Activated naive CD8-positive, alpha-beta T cell treated with anti-CD3 and anti-CD28 coated beads, Interleukin-2, amount 50 U/mL, for 24 hours (primary cell): ENCODE measurements around the gene LEAP2.

Source experiments
- ATAC-seq: fragments of 150-1000 bp; cut with Tn5 transposase; one replicate; pipeline ENCODE4 v1.10.0; 2021
- DNase-seq: peaks from one replicate; pipeline ENCODE4 v3.0.0; 2021
- H3K27ac Mint-ChIP-seq: one replicate; pipeline ENCODE4 v1.8.0; 2021; ENCODE audit warnings: mild to moderate bottlenecking, mixed read lengths
- H3K27me3 Mint-ChIP-seq: one replicate; pipeline ENCODE4 v1.8.0; 2021; ENCODE audit warnings: mixed read lengths
- H3K36me3 Mint-ChIP-seq: one replicate; pipeline ENCODE4 v1.8.0; 2021; ENCODE audit warnings: low read depth, mixed read lengths
- H3K4me1 Mint-ChIP-seq: one replicate; pipeline ENCODE4 v1.8.0; 2021; ENCODE audit warnings: mixed read lengths
- H3K4me3 Mint-ChIP-seq: one replicate; pipeline ENCODE4 v1.8.0; 2021; ENCODE audit warnings: mild to moderate bottlenecking, moderate library complexity, mixed read lengths
- H3K9me3 Mint-ChIP-seq: one replicate; pipeline ENCODE4 v1.8.0; 2021; ENCODE audit warnings: mixed read lengths

The LEAP2 gene

DNA sequence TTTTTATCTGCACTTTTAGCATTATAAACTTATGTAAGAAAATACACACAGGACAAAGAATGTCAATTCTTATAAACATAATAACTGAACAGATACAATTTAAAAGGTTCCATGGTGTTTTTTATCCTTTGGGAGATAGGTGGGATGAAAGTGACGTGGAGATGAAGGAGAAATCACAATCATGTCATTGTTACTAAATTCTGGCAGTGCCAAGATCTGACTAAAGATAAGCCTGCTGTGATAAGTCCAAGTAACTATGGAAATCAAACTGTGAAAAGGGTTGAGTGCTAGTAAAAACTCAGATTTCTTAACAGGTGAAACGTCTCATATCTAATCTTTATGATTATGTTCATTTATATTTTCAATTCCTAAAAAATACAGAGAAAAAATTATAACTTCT lies 11.1 kb downstream of the LEAP2 start:
- no peaks in the 10 kb centered on the region for H3K27me3 Mint-ChIP-seq
- no peak overlapping the region for H3K27ac Mint-ChIP-seq
- peaks cover 2% of the 10 kb centered on the region for H3K4me1 Mint-ChIP-seq
- no peak overlapping the region for H3K4me3 Mint-ChIP-seq
- ATAC-seq (no peak), DNase-seq (no peak)
- peaks cover 27% of the 10 kb centered on the region for H3K36me3 Mint-ChIP-seq
- no peaks in the 10 kb centered on the region for H3K9me3 Mint-ChIP-seq

DNA sequence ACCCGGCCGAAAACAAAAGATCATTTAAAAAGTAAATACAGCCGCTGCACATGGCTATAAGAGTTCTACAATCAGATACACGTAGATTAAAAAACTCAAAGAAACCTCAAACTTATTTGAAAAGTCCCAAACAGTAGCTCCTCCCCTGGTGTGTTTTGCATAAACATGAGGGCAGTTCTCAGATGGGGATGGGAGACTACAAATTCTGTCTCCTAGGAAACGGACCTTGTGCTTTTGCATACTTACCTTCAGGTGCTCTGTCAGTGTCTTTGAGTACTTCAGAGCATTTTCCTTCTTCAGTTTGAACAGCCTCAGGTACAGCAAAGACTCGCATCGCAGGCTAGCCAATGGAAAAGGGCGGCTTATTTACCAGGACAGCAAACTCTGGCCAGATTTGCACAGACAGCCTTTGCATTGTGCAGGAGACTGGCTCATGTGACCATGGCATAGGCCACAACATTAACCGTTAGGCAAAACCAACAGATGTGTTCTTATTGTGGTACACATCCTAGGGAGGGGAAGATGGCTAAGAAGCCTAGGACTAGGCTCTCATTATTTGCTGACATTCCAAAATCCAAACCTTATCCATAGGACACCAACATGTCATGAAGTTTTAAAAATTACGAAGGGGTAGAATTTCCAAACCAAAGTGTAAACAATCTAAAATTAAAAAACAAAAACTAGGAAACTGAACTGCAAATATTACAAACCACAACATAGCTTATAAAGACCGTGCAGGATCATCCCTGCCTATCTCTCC lies 12.8 kb downstream of the LEAP2 start:
- H3K27me3 Mint-ChIP-seq, result no peaks in the 10 kb centered on the region
- no peak for DNase-seq
- H3K4me1 Mint-ChIP-seq, result peaks cover 2% of the 10 kb centered on the region
- no peak overlapping the region for H3K27ac Mint-ChIP-seq
- peaks cover 25% of the 10 kb centered on the region for H3K36me3 Mint-ChIP-seq
- H3K9me3 Mint-ChIP-seq, result no peaks in the 10 kb centered on the region
- no peak for ATAC-seq
- no peak overlapping the region for H3K4me3 Mint-ChIP-seq

DNA sequence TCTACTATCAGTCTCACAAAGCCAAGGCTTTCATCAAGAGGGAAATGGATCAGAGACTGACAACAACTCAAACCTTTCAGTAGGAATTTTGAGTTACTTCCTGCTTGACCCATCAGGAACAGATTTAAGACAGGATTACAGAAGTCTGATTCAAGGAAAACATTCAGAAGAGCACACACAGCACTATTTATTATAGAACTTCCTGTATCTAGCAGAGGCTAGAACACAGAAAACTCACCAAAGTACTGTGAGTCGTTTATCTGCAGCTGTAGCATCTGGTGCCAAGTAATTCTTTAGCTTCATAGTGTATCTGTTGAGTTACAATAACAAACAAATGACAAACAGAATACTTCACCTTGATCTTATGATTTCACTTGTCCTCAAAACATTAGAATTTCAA lies 13.8 kb downstream of the LEAP2 start:
- no peak overlapping the region for H3K4me3 Mint-ChIP-seq
- H3K9me3 Mint-ChIP-seq, result no peaks in the 10 kb centered on the region
- ATAC-seq (no peak), DNase-seq (no peak)
- H3K4me1 Mint-ChIP-seq, result peaks cover 2% of the 10 kb centered on the region
- peaks cover 31% of the 10 kb centered on the region for H3K36me3 Mint-ChIP-seq
- H3K27me3 Mint-ChIP-seq, result no peaks in the 10 kb centered on the region
- H3K27ac Mint-ChIP-seq, result no peak overlapping the region

DNA sequence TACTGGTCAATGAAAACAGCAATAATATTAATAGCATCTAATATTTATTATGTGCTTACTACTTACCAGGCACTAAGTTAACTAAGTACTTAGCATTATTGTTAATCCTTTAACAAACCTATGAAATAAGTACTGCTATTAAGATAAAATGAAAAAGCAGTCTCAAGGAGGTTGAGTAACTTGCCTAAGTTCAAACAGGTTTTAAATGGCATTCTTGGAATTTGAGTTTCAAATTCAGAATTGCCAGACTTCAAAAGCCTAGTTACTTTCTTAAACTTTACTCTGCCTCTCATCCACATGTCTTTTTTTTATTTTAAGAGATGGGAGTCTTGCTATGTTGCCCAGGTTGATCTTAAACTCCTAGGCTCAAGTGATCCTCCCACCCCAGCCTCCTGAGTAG lies 16.0 kb downstream of the LEAP2 start:
- ATAC-seq, result no peak
- H3K27ac Mint-ChIP-seq, result no peak overlapping the region
- no peaks in the 10 kb centered on the region for H3K9me3 Mint-ChIP-seq

DNA sequence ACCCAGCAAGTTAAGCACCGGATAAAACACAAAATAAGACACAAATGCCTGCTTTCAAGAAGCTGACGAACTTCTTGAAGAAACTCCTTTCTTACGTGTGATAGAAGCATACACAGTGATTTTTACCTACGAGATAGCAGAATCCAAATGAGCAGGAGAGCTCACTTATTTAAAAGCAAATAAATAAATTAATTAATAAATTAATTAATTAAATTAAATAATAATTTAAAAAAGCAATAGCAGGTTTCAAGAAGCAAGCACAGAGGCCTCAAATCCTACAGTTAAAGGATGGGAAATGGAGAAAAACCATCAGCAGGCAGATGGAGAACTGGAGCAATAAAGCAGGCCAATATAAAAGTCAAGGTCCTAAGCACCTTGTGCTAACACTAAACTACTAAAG lies 17.3 kb downstream of the LEAP2 start:
- peaks cover 38% of the 10 kb centered on the region for H3K36me3 Mint-ChIP-seq
- no peaks in the 10 kb centered on the region for H3K9me3 Mint-ChIP-seq
- H3K27ac Mint-ChIP-seq, result no peak overlapping the region
- no peaks in the 10 kb centered on the region for H3K4me1 Mint-ChIP-seq
- no peaks in the 10 kb centered on the region for H3K27me3 Mint-ChIP-seq
- no peak overlapping the region for H3K4me3 Mint-ChIP-seq
- ATAC-seq (no peak), DNase-seq (no peak)

More for the DNA sequence above, 16.0 kb downstream of the LEAP2 start:
- Mint-ChIP-seq H3K4me1 (peaks cover 2% of the 10 kb centered on the region), H3K4me3 (no peak overlapping the region), H3K27me3 (no peaks in the 10 kb centered on the region), H3K36me3 (peaks cover 34% of the 10 kb centered on the region)
- no peak for DNase-seq

DNA sequence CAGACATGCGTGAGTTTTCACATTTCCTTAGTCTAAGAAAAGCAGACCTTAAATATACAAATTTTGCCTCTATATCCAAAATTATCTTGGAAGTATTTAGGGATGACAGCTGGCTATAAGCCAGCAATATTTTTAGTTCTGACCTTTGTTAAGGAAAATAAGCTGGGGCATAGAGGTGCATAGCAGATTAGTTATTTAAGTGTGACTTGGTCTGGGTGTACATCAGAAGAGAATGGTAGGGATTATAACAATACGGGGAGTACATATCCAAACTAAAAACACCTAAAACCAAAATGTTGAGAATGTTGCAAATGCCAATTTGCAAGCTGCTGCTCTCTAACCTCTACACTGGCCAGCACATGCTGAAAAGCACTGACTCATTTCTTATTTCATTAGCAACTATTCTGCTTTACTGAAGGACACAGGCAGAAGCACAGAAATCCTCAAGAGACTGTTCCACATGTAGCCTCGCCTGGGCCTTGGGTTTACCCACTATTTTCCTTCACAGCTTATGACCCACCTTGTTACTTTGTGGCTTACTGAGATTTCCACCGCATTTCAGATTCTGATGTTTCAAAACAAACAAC lies 22.3 kb downstream of the LEAP2 start:
- ATAC-seq (no peak), DNase-seq (no peak)
- H3K9me3 Mint-ChIP-seq, result no peaks in the 10 kb centered on the region
- H3K27ac Mint-ChIP-seq, result no peak overlapping the region
- no peak overlapping the region for H3K4me3 Mint-ChIP-seq
- no peaks in the 10 kb centered on the region for H3K27me3 Mint-ChIP-seq
- H3K4me1 Mint-ChIP-seq, result no peaks in the 10 kb centered on the region
- peaks cover 37% of the 10 kb centered on the region for H3K36me3 Mint-ChIP-seq

DNA sequence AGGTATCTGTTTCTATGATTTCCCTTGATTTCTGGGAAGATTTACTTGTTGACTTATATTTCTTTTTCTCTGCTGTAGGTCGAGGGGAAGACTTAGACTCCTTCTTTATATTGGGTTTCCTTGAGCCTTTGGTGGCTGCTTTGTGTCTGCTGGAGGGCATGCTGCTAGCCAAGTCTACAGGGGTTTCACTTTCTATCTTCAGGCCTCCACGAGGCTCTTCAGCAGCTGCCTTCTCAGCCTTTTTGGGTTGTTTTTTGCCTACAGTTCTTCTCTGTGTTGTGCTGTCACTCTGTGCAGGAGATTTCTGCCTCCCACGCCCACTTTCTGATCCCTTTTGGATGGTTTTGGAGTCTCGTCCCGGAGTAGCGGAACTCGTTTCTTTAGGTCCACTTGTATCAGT lies 23.2 kb downstream of the LEAP2 start:
- Mint-ChIP-seq H3K36me3 (peaks cover 37% of the 10 kb centered on the region), H3K27ac (peak overlapping the region; percentile 21)

DNA sequence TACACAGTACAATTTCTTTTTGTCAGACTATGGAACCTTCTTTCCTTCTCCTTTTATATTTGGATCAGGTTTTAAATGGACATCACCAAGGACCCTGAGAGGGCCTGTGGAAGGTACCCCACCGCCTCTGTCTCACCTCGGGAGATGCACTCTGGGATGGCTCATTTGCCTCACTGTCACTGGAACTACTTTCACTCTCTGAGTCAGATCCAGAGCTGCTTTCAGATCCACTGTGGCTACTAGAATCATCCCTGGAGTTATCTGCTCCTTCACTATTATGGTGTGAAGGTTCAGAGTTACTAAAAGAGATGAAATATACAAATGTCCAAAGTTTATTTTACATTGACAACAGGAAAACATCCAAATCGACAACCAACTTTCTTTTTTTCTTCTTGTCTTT lies 24.6 kb downstream of the LEAP2 start:
- Mint-ChIP-seq H3K4me1 (no peaks in the 10 kb centered on the region), H3K9me3 (no peaks in the 10 kb centered on the region), H3K36me3 (peaks cover 27% of the 10 kb centered on the region), H3K27me3 (no peaks in the 10 kb centered on the region), H3K4me3 (no peak overlapping the region), H3K27ac (no peak overlapping the region)
- ATAC-seq (no peak), DNase-seq (no peak)

More for the DNA sequence above, 23.2 kb downstream of the LEAP2 start:
- no peaks in the 10 kb centered on the region for H3K27me3 Mint-ChIP-seq
- ATAC-seq, result no peak
- no peaks in the 10 kb centered on the region for H3K4me1 Mint-ChIP-seq
- H3K9me3 Mint-ChIP-seq, result no peaks in the 10 kb centered on the region
- no peak for DNase-seq
- H3K4me3 Mint-ChIP-seq, result no peak overlapping the region

DNA sequence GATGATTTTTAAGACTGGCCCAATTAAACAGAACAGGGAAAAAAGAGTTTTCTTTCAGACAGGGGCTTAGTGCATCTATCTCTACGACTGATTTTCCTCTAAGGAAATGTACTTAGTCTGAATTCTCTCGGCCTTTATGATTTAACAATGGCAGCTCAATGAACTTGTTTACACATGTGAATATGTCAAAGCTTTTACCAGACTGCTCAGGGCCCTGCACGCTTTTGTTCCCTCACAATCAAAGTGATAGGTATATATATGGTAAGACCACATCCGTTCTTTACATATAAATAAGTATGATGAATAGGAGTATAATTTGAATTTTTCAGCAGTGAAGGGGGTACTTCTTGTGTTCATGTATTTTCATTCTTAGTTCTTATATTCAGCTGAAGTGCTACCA lies 27.6 kb downstream of the LEAP2 start:
- Mint-ChIP-seq H3K36me3 (peaks cover 21% of the 10 kb centered on the region), H3K4me1 (no peaks in the 10 kb centered on the region), H3K27me3 (no peaks in the 10 kb centered on the region), H3K27ac (no peak overlapping the region), H3K4me3 (no peak overlapping the region), H3K9me3 (no peaks in the 10 kb centered on the region)
- DNase-seq, result no peak
- ATAC-seq, result no peak

DNA sequence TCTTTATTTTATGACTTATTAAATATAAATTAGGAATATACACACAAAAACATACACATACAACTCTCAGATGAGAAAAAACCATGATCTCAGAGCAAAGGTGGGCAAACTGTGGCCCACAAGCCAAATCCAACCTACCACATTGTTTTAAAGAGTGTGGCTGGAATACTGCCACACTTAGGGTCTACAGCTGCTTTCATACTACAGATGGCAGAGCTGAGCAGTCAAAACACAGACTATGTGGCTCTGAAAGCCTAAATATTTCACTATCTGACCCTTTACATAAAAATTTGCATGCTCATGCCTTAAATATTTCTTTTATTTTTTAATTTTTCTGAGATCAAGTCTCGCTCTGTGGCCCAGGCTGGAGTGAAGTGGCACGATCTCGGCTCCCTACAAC lies 28.3 kb downstream of the LEAP2 start:
- DNase-seq (no peak), ATAC-seq (no peak)
- Mint-ChIP-seq H3K27me3 (no peaks in the 10 kb centered on the region), H3K36me3 (peaks cover 15% of the 10 kb centered on the region), H3K4me3 (no peak overlapping the region), H3K4me1 (no peaks in the 10 kb centered on the region), H3K9me3 (no peaks in the 10 kb centered on the region), H3K27ac (no peak overlapping the region)

DNA sequence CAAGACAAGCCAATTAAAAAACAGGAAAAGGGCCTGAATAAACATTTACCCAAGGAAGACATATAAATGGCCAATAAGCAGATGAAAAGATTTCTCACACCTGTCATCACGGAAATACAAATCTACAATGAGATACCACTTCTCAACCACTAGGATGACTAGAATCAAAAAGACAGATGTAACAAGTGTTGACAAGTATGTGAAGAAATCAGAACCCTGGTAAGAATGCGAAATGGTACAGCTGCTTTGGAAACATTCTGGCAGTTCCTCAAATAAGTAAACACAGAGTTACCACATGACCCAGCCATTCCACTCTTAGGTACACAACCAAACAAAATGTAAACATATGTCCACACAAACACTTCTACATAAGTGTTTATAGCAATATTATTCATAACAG lies 32.5 kb downstream of the LEAP2 start:
- ATAC-seq, result no peak

DNA sequence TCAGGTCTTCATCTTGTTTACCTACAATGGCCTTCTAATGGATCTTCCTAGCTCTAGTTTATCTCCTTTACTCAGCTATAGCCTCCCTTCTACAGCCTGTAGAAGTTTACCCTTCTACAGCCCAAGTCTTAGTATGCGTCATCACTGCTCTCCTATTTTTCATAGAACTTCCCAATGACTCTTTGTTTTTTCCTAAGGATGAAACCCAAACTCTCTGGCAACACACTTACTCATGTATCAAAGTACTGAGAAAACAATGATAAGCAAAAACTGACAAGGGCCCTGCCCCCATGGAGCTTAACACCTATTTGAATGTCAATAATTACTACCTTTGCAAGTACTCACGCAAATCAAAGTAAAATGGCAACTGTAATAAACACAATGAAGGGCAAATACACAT lies 33.7 kb downstream of the LEAP2 start:
- Mint-ChIP-seq H3K9me3 (no peaks in the 10 kb centered on the region), H3K27me3 (no peaks in the 10 kb centered on the region), H3K36me3 (peaks cover 14% of the 10 kb centered on the region), H3K4me1 (peaks cover 2% of the 10 kb centered on the region), H3K27ac (no peak overlapping the region), H3K4me3 (no peak overlapping the region)
- no peak for DNase-seq
- ATAC-seq, result no peak

More for the DNA sequence above, 32.5 kb downstream of the LEAP2 start:
- H3K27ac Mint-ChIP-seq, result no peak overlapping the region
- H3K4me3 Mint-ChIP-seq, result no peak overlapping the region
- no peaks in the 10 kb centered on the region for H3K9me3 Mint-ChIP-seq
- H3K36me3 Mint-ChIP-seq, result peaks cover 8% of the 10 kb centered on the region
- no peak for DNase-seq
- peaks cover 2% of the 10 kb centered on the region for H3K4me1 Mint-ChIP-seq
- H3K27me3 Mint-ChIP-seq, result no peaks in the 10 kb centered on the region

DNA sequence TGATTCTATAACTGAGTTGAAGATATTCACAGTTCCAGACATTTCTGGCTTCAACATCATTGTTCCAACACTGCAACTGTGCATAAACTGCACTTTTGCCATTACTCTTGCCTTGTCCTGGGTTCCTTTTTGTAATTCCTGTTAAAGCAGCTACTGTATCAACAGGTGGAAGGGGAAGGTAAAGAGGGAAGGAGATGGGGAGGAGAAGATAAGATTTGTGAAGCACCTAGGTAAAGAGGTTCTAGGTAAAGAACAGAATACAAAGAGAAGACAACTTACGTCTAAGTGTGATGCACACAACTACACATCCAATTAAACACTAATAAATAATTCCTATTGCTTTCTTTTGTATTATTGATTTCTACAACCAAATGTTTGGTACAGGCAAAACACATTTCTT lies 36.2 kb downstream of the LEAP2 start:
- no peak overlapping the region for H3K4me3 Mint-ChIP-seq
- H3K36me3 Mint-ChIP-seq, result peaks cover 13% of the 10 kb centered on the region
- no peak overlapping the region for H3K27ac Mint-ChIP-seq
- DNase-seq (no peak), ATAC-seq (no peak)
- peaks cover 2% of the 10 kb centered on the region for H3K4me1 Mint-ChIP-seq
- no peaks in the 10 kb centered on the region for H3K9me3 Mint-ChIP-seq
- no peaks in the 10 kb centered on the region for H3K27me3 Mint-ChIP-seq

DNA sequence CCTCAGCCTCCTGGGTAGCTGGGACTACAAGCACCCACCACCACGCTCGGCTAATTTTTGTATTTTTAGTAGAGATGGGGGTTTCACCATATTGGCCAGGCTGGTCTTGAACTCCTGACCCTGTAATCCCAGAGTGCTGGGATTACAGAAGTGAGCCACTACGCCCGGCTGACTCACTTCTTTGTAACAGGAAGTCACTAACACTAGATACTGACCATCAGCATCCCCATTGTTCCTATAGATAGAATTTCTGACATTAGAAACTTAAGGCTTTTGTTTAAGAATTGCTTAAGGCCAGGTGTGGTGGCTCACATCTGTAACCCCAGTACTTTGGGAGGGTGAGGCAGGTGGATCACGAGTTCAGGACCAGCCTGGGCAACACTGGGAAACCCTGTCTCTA lies 42.2 kb downstream of the LEAP2 start:
- Mint-ChIP-seq H3K9me3 (no peaks in the 10 kb centered on the region), H3K36me3 (peaks cover 24% of the 10 kb centered on the region), H3K4me1 (no peaks in the 10 kb centered on the region), H3K27me3 (no peaks in the 10 kb centered on the region), H3K4me3 (no peak overlapping the region), H3K27ac (no peak overlapping the region)
- DNase-seq (no peak), ATAC-seq (no peak)

DNA sequence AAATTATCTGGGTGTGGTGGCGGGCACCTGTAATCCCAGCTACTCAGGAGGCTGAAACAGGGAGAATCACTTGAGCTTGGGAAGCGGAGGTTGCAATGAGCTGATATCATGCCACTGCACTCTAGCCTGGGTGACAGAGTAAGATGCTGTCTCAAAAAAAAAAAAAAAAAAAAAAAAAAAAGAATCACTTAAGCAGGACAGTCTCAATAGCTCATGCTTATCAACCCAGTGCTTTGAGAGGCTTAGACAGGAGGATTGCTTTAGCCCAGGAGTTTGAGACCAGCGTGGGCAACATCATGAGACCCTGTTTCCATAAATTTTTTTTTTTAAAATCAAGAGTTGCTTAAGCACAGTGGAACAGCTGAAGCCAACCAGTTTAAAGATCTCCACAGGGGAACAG lies 42.6 kb downstream of the LEAP2 start:
- ATAC-seq, result no peak
- no peaks in the 10 kb centered on the region for H3K9me3 Mint-ChIP-seq
- H3K36me3 Mint-ChIP-seq, result peaks cover 22% of the 10 kb centered on the region
- no peak overlapping the region for H3K4me3 Mint-ChIP-seq
- H3K27me3 Mint-ChIP-seq, result no peaks in the 10 kb centered on the region
- no peak overlapping the region for H3K27ac Mint-ChIP-seq
- DNase-seq, result no peak
- H3K4me1 Mint-ChIP-seq, result no peaks in the 10 kb centered on the region
